Heart left ventricle (tissue), 16 donors: Measurements from ENCODE around the gene RETN. TPM values are rescaled to one million over a fixed set of nuclear protein-coding genes. Genes with fewer than 3 reads are reported as not detected.

Experiments
- ATAC-seq, 4 donors: fragments of 200-7000 bp; cut with Tn5 transposase; one replicate each; pipeline ENCODE4 v1.9.1; 2020 to 2022; ENCODE audit warnings: moderate library complexity in 4 of 4, mild to moderate bottlenecking in 3 of 4, moderate number of reproducible peaks in 1 of 4
- DNase-seq, 5 donors: peaks; one replicate each; pipeline ENCODE4 v3.0.0-alpha.2; 2020
- H3K27ac ChIP-seq, 12 donors: fragments of 200-600 bp; sonication (generic) in 4 of 12; one replicate each; pipeline versions ENCODE4 v1.5.0 to v1.8.0; 2016 to 2022; ENCODE audit warnings: mild to moderate bottlenecking in 2 of 12
- H3K27me3 ChIP-seq, 9 donors: fragments of 200-600 bp; sonication (generic) in 2 of 9; one replicate each; pipeline versions ENCODE4 v1.5.1 to v1.8.0; 2016 to 2022; ENCODE audit warnings: mild to moderate bottlenecking in 3 of 9
- H3K36me3 ChIP-seq, 9 donors: fragments of 200-600 bp; sonication (generic) in 2 of 9; one replicate each; pipeline versions ENCODE4 v1.5.0 to v1.8.0; 2018 to 2022; ENCODE audit warnings: mild to moderate bottlenecking in 2 of 9
- H3K4me1 ChIP-seq, 12 donors: fragments of 200-600 bp; sonication (generic) in 4 of 12; one replicate each; pipeline versions ENCODE4 v1.5.0 to v1.8.0; 2016 to 2022; ENCODE audit warnings: mild to moderate bottlenecking in 3 of 12
- H3K4me3 ChIP-seq, 12 donors: fragments of 200-600 bp; sonication (generic) in 4 of 12; one replicate each; pipeline versions ENCODE4 v1.5.0 to v1.8.0; 2017 to 2022; ENCODE audit warnings: mild to moderate bottlenecking in 9 of 12, moderate library complexity in 4 of 12
- H3K9me3 ChIP-seq, 12 donors: fragments of 200-600 bp; sonication (generic) in 4 of 12; one replicate each; pipeline versions ENCODE4 v1.5.0 to v1.8.0; 2016 to 2022; ENCODE audit warnings: mild to moderate bottlenecking in 1 of 12
- CTCF ChIP-seq, 12 donors: fragments of 200-600 bp; sonication (generic) in 4 of 12; IDR thresholded peaks; one replicate each; pipeline versions ENCODE4 v1.5.0 to v1.8.0; 2018 to 2022; ENCODE audit warnings: antibody characterized with exemption in 12 of 12, mild to moderate bottlenecking in 5 of 12
- POLR2A ChIP-seq, 2 donors: fragments of 450-650 bp; IDR thresholded peaks; one replicate each; pipeline ENCODE4 v1.6.1; 2017; ENCODE audit warnings: antibody characterized with exemption in 2 of 2, mild to moderate bottlenecking in 2 of 2, moderate library complexity in 2 of 2
- WGBS, 4 donors: extraction: QIAGEN DNeasy Blood & Tissue Kit in 2 of 4; methylation state at CpG; one replicate each; pipeline versions ENCODE4 v1.1.5 to v1.1.7; 2013 to 2018; 5-methylcytosine and 5-hydroxymethylcytosine counted together
- intact Hi-C, 10 donors: fragments of 100-400 bp; cut with DNase I; formaldehyde crosslinking; loops; one replicate each; pipeline versions ENCODE4 v1.11.1 to v1.14.2; 2022
- polyA plus RNA-seq, 2 donors: library from polyadenylated mRNA; stranded (reverse); fragments of 200-250 nt; gene quantifications; one replicate each; pipeline ENCODE4 v1.2.3, GENCODE V29; 2013
- total RNA-seq, 9 donors: library from RNA; depleted of rRNA in 2 of 9; stranded (reverse); fragments of >200 nt in 2 of 9; fragmentation: NEBNext Ultra II Directional in 3 of 9; extraction: Animal tissue kit (Norgen Biotek cat#: 25700) in 3 of 9; gene quantifications; one replicate each; pipeline versions ENCODE4 v1.1.0 to v1.2.4, GENCODE V29; 2016 to 2023
- donor health status: ischemic (EF 13 %, LVEDD 7.1; RV severe dilation, severe dysfunction).
- donor health status: healthy with polysubstance abuse.
- donor health status: DM: no; HTN: yes; CAD: no.
- donor health status: DM: no; HTN: no; CAD: no.
- donor health status: ischemic (EF 25% LVEDD 6.9; RV normal size, moderate dysfunction).
- donor health status: ischemic (EF 25% LVEDD 5.7; RV mildly dilated, moderate dysfunction).
- donor health status: healthy.
- donor health status: DM: yes; HTN: yes; CAD: no.
- donor health status: ischemic (EF 35%, LVEDD 5.7; RV mildly dilated, moderate dysfunction).
- donor health status: nonischemic (EF 11% LVEDD 7.7; RV severe dilation, severe dysfunction).
- donor health status: DM: yes; HTN: yes; CAD: no.
- donor health status: PGD.
- donor health status: ischemic (EF 29% LVEDD 5.4; RV normal size, mild dysfunction).
- donor health status: nonischemic (EF 23%, LVEDD 6.1; RV moderate dilation, normal function).

The RETN gene
- total and polyA plus RNA-seq, 11 donors, result 2.6 to 9.2 (median 4.8) TPM; not detected in 8

GRCh38 chr19:7698583-7698982 is 29.7 kb downstream of the RETN start:
- H3K4me3 ChIP-seq, result no peak overlapping the region
- no peaks in the 10 kb centered on the region for H3K36me3 ChIP-seq
- no peak for TF ChIP-seq POLR2A (IDR thresholded peaks at IDR 0.05)
- no peak for TF ChIP-seq CTCF (IDR thresholded peaks at IDR 0.05)
- H3K27me3 ChIP-seq, result peaks cover 0 to 53% (median 19%) of the 10 kb centered on the region in 9 donors
- no peak for ATAC-seq
- DNase-seq, result no peak
- H3K27ac ChIP-seq, result no peak overlapping the region
- intact Hi-C loops, result no loop called here
- no peaks in the 10 kb centered on the region for H3K9me3 ChIP-seq
- H3K4me1 ChIP-seq, result peaks cover 0 to 9% (median 0%) of the 10 kb centered on the region in 12 donors
- 22 to 32% (median 27%) methylated on average over 11 of the region's 11 CpGs for WGBS, 4 donors

- WGBS, 4 donors, result 41 to 58% (median 44%) methylated on average over 2 of the region's 2 CpGs
- intact Hi-C loops, result no loop called here
- DNase-seq (no peak), ATAC-seq (no peak)
- Histone ChIP-seq H3K27ac (no peak overlapping the region), H3K36me3 (no peaks in the 10 kb centered on the region), H3K4me1 (peaks cover 0 to 12% (median 0%) of the 10 kb centered on the region in 12 donors), H3K9me3 (no peaks in the 10 kb centered on the region), H3K27me3 (peaks cover 0 to 56% (median 19%) of the 10 kb centered on the region in 9 donors), H3K4me3 (no peak overlapping the region)
- no peak for TF ChIP-seq CTCF (IDR thresholded peaks at IDR 0.05)
- TF ChIP-seq POLR2A (IDR thresholded peaks at IDR 0.05), result no peak
Observed at GRCh38 chr19:7699003-7699402, 30.2 kb downstream of the RETN start.

- intact Hi-C loops, result no loop called here
- no peak overlapping the region for H3K27ac ChIP-seq
- peaks cover 0 to 61% (median 19%) of the 10 kb centered on the region in 9 donors for H3K27me3 ChIP-seq
- no peaks in the 10 kb centered on the region for H3K36me3 ChIP-seq
- no peak for ATAC-seq
- H3K9me3 ChIP-seq, result no peaks in the 10 kb centered on the region
- DNase-seq, result no peak
- H3K4me3 ChIP-seq, result no peak overlapping the region
- peaks cover 0 to 19% (median 0%) of the 10 kb centered on the region in 12 donors for H3K4me1 ChIP-seq
- 58 to 59% (median 59%) methylated on average over 15 of the region's 15 CpGs for WGBS, 4 donors
- no peak for TF ChIP-seq CTCF (IDR thresholded peaks at IDR 0.05)
- TF ChIP-seq POLR2A (IDR thresholded peaks at IDR 0.05), result no peak
Observed at GRCh38 chr19:7699417-7700401, 30.9 kb downstream of the RETN start.

GRCh38 chr19:7701049-7701653 is 32.3 kb downstream of the RETN start:
- H3K4me1 ChIP-seq, result peaks cover 0 to 31% (median 0%) of the 10 kb centered on the region in 12 donors
- no peak for TF ChIP-seq POLR2A (IDR thresholded peaks at IDR 0.05)
- no peak for TF ChIP-seq CTCF (IDR thresholded peaks at IDR 0.05)
- no peak overlapping the region for H3K27ac ChIP-seq
- DNase-seq (no peak), ATAC-seq (no peak)
- H3K4me3 ChIP-seq, result no peak overlapping the region
- H3K27me3 ChIP-seq, result peaks cover 0 to 61% (median 19%) of the 10 kb centered on the region in 9 donors
- 75 to 90% (median 84%) methylated on average over 6 to 12 of the region's 12 CpGs for WGBS, 4 donors
- no peaks in the 10 kb centered on the region for H3K9me3 ChIP-seq
- intact Hi-C loops, result no loop called here
- H3K36me3 ChIP-seq, result no peaks in the 10 kb centered on the region
